Upper lobe of left lung (tissue), 6 donors: ENCODE data around the gene NF1. TPM values are rescaled to one million over a fixed set of nuclear protein-coding genes. Genes with fewer than 3 reads are reported as not detected.
"Not testable (repeated sequence)": the region's sequence is repeated elsewhere in the genome, so short reads cannot be mapped to it uniquely, and the experiment has no call there.

ENCODE experiments used
- ATAC-seq, 2 donors: fragments of 200-7000 bp; cut with Tn5 transposase; one replicate each; pipeline ENCODE4 v1.9.1; 2022; ENCODE audit warnings: mild to moderate bottlenecking in 2 of 2, moderate library complexity in 2 of 2; ENCODE audit not compliant: low FRiP score in 2 of 2
- DNase-seq, 2 donors: peaks; one replicate each; pipeline ENCODE4 v3.0.0-alpha.2; 2019 to 2020
- H3K27ac ChIP-seq, 4 donors: fragments of 200-600 bp; sonication (generic); one replicate each; pipeline ENCODE4 v1.5.1; 2016 to 2019
- H3K27me3 ChIP-seq, 4 donors: fragments of 200-600 bp; sonication (generic); one replicate each; pipeline ENCODE4 v1.5.1; 2017 to 2019
- H3K36me3 ChIP-seq, 4 donors: fragments of 200-600 bp; sonication (generic); one replicate each; pipeline ENCODE4 v1.5.1; 2016 to 2019
- H3K4me1 ChIP-seq, 4 donors: fragments of 200-600 bp; sonication (generic); one replicate each; pipeline ENCODE4 v1.5.1; 2018 to 2019
- H3K4me3 ChIP-seq, 4 donors: fragments of 200-600 bp; sonication (generic); one replicate each; pipeline ENCODE4 v1.5.1; 2017 to 2019; ENCODE audit warnings: mild to moderate bottlenecking in 2 of 4, moderate library complexity in 1 of 4
- H3K9me3 ChIP-seq, 4 donors: fragments of 200-600 bp; sonication (generic); one replicate each; pipeline ENCODE4 v1.5.1; 2018 to 2019
- EP300 ChIP-seq, 4 donors: sonication (generic); formaldehyde crosslinking; IDR thresholded peaks; one replicate each; pipeline ENCODE4 v1.5.1; 2017; ENCODE audit warnings: antibody characterized with exemption in 4 of 4, control low read depth in 2 of 4
- POLR2A ChIP-seq, 4 donors: fragments of 450-650 bp; IDR thresholded peaks; one replicate each; pipeline ENCODE4 v1.5.1; 2016 to 2017; ENCODE audit warnings: antibody characterized with exemption in 4 of 4, mild to moderate bottlenecking in 2 of 4
- POLR2AphosphoS5 ChIP-seq, 2 donors: sonication (generic); formaldehyde crosslinking; IDR thresholded peaks; one replicate each; pipeline ENCODE4 v1.5.1; 2017; ENCODE audit warnings: antibody characterized with exemption in 2 of 2
- WGBS, 2 donors: methylation state at CpG; one replicate each; pipeline ENCODE4 v1.1.5; 2017 to 2018; 5-methylcytosine and 5-hydroxymethylcytosine counted together
- total RNA-seq, 6 donors: library from RNA; depleted of rRNA in 4 of 6; stranded (reverse); fragments of >200 nt in 4 of 6; gene quantifications; one replicate each; pipeline versions ENCODE4 v1.1.0 to v1.2.1, GENCODE V29; 2016 to 2021
- TF ChIP-seq, protein P1 (sequence below), 6 experiments: fragments of 450-650 bp in 4 of 6; fragments of 200-600 bp in 2 of 6; sonication (generic) in 2 of 6; IDR thresholded peaks; one replicate each; pipeline ENCODE4 v1.5.1; 2016 to 2019; ENCODE audit warnings: antibody characterized with exemption in 6 of 6
- donor health status: DM: no; HTN: no; CAD: no; lungs with moderate emphysema.
- donor health status: DM: no; HTN: yes; CAD: no; lungs with severe emphysema.

Gene NF1
- total RNA-seq, 6 donors from 2014 or later = 35.5 to 85.1 (median 47.1) TPM

DNA sequence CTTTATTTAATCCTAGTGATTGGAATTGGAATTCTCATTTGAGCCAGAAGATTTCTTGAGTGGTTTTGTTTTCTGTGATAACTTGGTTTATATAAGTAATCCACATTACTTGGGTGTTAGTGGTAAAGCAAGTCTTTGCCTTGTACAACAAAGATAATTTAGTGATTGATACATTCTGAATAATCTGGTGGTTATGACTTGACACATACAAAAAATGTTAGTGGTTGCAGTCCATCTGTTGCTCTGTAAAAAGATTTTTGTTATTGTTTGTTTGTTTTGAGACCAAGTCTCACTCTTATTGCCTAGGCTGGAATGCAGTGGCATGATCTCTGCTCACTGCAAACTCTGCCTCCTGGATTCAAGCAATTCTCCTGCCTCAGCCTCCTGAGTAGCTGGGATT lies 189.1 kb downstream of the NF1 start:
- Histone ChIP-seq H3K36me3 (peaks cover 0 to 2% (median 0%) of the 10 kb centered on the region in 4 donors), H3K4me1 (no peaks in the 10 kb centered on the region), H3K27me3 (no peaks in the 10 kb centered on the region), H3K27ac (no peak overlapping the region), H3K4me3 (no peak overlapping the region), H3K9me3 (no peaks in the 10 kb centered on the region)
- DNase-seq (no peak), ATAC-seq (no peak)
- TF ChIP-seq POLR2AphosphoS5 (IDR thresholded peaks at IDR 0.05) (no peak), EP300 (IDR thresholded peaks at IDR 0.05) (no peak), POLR2A (IDR thresholded peaks at IDR 0.05) (no peak)
- TF ChIP-seq, protein P1, sequence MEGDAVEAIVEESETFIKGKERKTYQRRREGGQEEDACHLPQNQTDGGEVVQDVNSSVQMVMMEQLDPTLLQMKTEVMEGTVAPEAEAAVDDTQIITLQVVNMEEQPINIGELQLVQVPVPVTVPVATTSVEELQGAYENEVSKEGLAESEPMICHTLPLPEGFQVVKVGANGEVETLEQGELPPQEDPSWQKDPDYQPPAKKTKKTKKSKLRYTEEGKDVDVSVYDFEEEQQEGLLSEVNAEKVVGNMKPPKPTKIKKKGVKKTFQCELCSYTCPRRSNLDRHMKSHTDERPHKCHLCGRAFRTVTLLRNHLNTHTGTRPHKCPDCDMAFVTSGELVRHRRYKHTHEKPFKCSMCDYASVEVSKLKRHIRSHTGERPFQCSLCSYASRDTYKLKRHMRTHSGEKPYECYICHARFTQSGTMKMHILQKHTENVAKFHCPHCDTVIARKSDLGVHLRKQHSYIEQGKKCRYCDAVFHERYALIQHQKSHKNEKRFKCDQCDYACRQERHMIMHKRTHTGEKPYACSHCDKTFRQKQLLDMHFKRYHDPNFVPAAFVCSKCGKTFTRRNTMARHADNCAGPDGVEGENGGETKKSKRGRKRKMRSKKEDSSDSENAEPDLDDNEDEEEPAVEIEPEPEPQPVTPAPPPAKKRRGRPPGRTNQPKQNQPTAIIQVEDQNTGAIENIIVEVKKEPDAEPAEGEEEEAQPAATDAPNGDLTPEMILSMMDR (IDR thresholded peaks at IDR 0.05) = no peak

DNA sequence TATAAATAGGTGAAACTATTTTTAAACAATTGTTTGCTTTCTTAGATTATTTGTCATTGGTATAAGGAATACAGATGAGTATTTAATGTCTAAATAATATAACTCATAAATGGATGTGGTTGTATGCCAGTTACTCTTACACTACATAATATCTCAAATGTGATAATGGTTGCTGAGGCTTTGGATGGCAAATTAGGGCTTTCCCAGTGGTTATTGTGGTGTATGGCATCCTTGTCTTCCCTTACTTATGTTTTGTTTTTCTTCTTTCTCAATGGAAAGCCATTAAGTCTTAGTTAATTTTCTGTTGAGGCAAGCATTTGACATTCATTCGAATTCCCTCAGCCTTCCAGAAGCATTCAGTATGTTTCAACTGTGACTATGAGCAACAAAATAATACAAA lies 191.8 kb downstream of the NF1 start:
- Histone ChIP-seq H3K36me3 (peaks cover 0 to 2% (median 0%) of the 10 kb centered on the region in 4 donors), H3K27me3 (no peaks in the 10 kb centered on the region), H3K4me1 (no peaks in the 10 kb centered on the region), H3K4me3 (no peak overlapping the region), H3K9me3 (no peaks in the 10 kb centered on the region), H3K27ac (no peak overlapping the region)
- 93% methylated on average over 1 of the region's 1 CpG for WGBS, 2 donors
- no peak for TF ChIP-seq POLR2AphosphoS5 (IDR thresholded peaks at IDR 0.05)
- no peak for TF ChIP-seq POLR2A (IDR thresholded peaks at IDR 0.05)
- TF ChIP-seq EP300 (IDR thresholded peaks at IDR 0.05) = no peak
- TF ChIP-seq, protein P1 (IDR thresholded peaks at IDR 0.05) = no peak
- ATAC-seq (no peak), DNase-seq (no peak)

DNA sequence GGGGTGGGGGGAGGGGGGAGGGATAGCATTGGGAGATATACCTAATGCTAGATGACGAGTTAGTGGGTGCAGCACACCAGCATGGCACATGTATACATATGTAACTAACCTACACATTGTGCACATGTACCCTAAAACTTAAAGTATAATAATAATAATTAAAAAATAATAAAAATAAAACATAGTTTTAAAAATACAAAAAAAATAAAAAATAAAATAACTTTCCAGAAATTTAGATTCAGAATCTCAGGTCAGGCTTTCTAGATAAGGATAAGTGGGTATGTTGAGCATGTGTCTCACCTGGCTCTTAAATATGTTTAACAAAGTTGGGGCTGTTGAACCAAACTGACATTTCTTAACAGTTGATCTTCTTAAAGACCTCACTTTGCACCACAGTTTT lies 193.2 kb downstream of the NF1 start:
- not testable (repeated sequence) for H3K27ac ChIP-seq, DNase-seq, H3K4me3 ChIP-seq, H3K27me3 ChIP-seq, H3K4me1 ChIP-seq, H3K9me3 ChIP-seq, H3K36me3 ChIP-seq, ATAC-seq
- WGBS, 2 donors = 88 to 100% methylated on average over 1 of the region's 1 CpG

DNA sequence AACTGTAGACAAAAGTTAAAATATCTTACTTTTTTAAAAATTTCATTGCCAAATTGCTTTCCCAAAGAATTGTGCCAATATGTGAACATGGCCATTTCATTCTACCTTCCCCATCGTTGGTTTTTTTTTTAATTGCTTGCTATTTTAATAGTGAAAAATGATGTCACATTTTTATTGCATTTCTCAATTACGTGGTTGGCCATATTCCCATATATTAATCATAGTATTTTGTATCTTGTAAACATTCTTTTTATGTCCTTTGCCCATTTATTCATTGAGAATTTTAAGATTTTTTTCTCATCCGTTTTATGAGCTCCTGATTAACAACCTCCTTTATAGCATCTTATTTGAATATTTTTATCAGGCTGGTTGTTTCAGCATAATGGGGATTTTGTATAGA lies 195.0 kb downstream of the NF1 start:
- ATAC-seq (no peak), DNase-seq (no peak)
- no peaks in the 10 kb centered on the region for H3K4me1 ChIP-seq
- no peak overlapping the region for H3K4me3 ChIP-seq
- H3K9me3 ChIP-seq = no peaks in the 10 kb centered on the region
- no peak overlapping the region for H3K27ac ChIP-seq
- H3K27me3 ChIP-seq = no peaks in the 10 kb centered on the region
- 75 to 83% methylated on average over 3 of the region's 3 CpGs for WGBS, 2 donors
- TF ChIP-seq EP300 (IDR thresholded peaks at IDR 0.05) (no peak), POLR2AphosphoS5 (IDR thresholded peaks at IDR 0.05) (no peak), POLR2A (IDR thresholded peaks at IDR 0.05) (no peak)
- TF ChIP-seq, protein P1 (IDR thresholded peaks at IDR 0.05) = no peak
- H3K36me3 ChIP-seq = peaks cover 0 to 7% (median 4%) of the 10 kb centered on the region in 4 donors

DNA sequence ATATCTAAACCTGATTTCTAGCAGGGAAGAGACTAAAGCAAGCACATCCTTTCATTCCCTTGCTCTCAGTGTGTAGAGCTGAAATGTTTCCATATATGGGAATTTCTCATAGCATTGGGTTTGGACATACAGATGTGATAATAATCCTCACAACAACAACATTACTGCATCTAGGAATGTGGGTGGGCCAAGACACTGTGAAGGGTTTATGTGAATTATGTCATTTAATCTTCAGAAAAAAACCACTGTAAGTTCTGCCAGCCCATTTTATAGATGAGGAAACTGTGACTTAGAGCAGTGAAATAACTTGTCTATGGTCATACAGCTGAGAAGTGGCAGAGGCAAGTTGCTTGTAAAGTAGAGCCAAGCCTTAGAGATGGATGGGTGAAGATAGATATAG lies 197.0 kb downstream of the NF1 start:
- no peaks in the 10 kb centered on the region for H3K27me3 ChIP-seq
- no peak overlapping the region for H3K27ac ChIP-seq
- no peaks in the 10 kb centered on the region for H3K9me3 ChIP-seq
- DNase-seq = no peak
- H3K36me3 ChIP-seq = peaks cover 0 to 11% (median 4%) of the 10 kb centered on the region in 4 donors
- H3K4me3 ChIP-seq = no peak overlapping the region
- H3K4me1 ChIP-seq = no peaks in the 10 kb centered on the region
- ATAC-seq = no peak
- TF ChIP-seq POLR2A (IDR thresholded peaks at IDR 0.05) = no peak
- TF ChIP-seq POLR2AphosphoS5 (IDR thresholded peaks at IDR 0.05) = no peak
- TF ChIP-seq EP300 (IDR thresholded peaks at IDR 0.05) = no peak
- TF ChIP-seq, protein P1 (IDR thresholded peaks at IDR 0.05) = no peak
